Measurements from ENCODE around the gene SRCAP.

Gene SRCAP

DNA sequence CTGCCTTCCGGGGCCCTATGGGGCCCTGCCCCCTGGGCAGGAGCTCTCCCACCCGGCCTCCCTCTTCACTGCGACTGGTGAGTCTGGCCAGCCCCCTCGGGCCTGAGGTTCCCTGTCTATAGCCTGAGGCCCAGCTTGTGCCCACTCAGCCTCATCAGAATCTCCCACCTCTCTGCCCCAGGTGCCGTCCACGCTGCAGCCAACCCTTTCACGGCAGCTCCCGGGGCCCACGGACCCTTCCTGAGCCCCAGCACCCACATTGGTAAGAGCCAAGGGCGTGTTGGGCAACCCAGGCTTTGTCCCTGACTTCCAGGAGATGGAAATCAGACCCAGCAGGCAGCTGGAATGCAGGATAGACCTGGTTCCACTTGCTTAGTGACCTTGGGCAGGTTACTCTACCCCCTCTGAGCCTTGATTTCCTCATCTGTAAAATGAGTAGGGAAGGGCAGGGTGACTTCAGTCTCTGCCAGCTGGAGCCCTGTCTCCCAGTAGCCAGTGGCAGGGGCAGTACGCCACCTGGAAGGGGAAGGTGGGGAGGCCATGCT, 31.5 kb upstream of the SRCAP start:
- H3K9me3 Mint-ChIP-seq, result no peaks in the 10 kb centered on the region
- H3K4me1 Mint-ChIP-seq, result peaks cover 10% of the 10 kb centered on the region
- no peak overlapping the region for H3K27ac Mint-ChIP-seq
- TF ChIP-seq, protein P1, sequence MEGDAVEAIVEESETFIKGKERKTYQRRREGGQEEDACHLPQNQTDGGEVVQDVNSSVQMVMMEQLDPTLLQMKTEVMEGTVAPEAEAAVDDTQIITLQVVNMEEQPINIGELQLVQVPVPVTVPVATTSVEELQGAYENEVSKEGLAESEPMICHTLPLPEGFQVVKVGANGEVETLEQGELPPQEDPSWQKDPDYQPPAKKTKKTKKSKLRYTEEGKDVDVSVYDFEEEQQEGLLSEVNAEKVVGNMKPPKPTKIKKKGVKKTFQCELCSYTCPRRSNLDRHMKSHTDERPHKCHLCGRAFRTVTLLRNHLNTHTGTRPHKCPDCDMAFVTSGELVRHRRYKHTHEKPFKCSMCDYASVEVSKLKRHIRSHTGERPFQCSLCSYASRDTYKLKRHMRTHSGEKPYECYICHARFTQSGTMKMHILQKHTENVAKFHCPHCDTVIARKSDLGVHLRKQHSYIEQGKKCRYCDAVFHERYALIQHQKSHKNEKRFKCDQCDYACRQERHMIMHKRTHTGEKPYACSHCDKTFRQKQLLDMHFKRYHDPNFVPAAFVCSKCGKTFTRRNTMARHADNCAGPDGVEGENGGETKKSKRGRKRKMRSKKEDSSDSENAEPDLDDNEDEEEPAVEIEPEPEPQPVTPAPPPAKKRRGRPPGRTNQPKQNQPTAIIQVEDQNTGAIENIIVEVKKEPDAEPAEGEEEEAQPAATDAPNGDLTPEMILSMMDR (IDR thresholded peaks at IDR 0.05; ENCODE audit: unreplicated experiment in 3 of 3), result no peak
- H3K27me3 Mint-ChIP-seq (ENCODE audit: low read depth), result no peaks in the 10 kb centered on the region
- peaks cover 45% of the 10 kb centered on the region for H3K36me3 Mint-ChIP-seq (ENCODE audit: low read depth)
- no peak overlapping the region for H3K4me3 Mint-ChIP-seq

DNA sequence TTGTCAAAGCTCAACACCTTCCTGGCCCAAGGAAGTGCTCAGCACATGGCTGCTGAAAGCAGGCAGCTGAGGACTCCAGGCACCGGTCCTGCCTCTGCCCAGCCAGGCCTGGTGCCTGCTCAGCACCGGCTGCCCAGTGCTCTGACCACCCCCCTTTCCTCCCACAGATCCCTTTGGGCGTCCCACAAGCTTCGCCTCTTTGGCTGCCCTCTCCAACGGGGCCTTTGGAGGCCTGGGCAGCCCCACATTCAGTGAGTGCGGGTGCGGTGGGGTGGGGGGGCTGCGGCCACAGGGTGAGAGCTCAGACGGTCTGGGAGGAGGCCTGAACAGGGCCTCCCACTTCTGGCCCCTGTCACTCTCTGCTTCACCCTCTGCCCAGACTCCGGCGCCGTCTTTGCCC, 30.6 kb upstream of the SRCAP start:
- peaks cover 4% of the 10 kb centered on the region for H3K4me1 Mint-ChIP-seq
- H3K9me3 Mint-ChIP-seq, result no peaks in the 10 kb centered on the region
- TF ChIP-seq, protein P1 (IDR thresholded peaks at IDR 0.05; ENCODE audit: unreplicated experiment in 3 of 3), result no peak
- H3K4me3 Mint-ChIP-seq, result no peak overlapping the region
- H3K36me3 Mint-ChIP-seq (ENCODE audit: low read depth), result peaks cover 38% of the 10 kb centered on the region
- H3K27me3 Mint-ChIP-seq (ENCODE audit: low read depth), result no peaks in the 10 kb centered on the region
- no peak overlapping the region for H3K27ac Mint-ChIP-seq

GRCh38 chr16:30669026-30669902, 29.7 kb upstream of the SRCAP start:
- Mint-ChIP-seq H3K4me1 (no peaks in the 10 kb centered on the region), H3K4me3 (no peak overlapping the region), H3K9me3 (no peaks in the 10 kb centered on the region), H3K36me3 (ENCODE audit: low read depth) (peaks cover 33% of the 10 kb centered on the region), H3K27me3 (ENCODE audit: low read depth) (no peaks in the 10 kb centered on the region), H3K27ac (no peak overlapping the region)
- TF ChIP-seq, protein P1 (IDR thresholded peaks at IDR 0.05; ENCODE audit: unreplicated experiment in 3 of 3), result no peak

GRCh38 chr16:30669903-30670824, 28.8 kb upstream of the SRCAP start:
- H3K9me3 Mint-ChIP-seq, result no peaks in the 10 kb centered on the region
- peaks cover 28% of the 10 kb centered on the region for H3K36me3 Mint-ChIP-seq (ENCODE audit: low read depth)
- H3K27ac Mint-ChIP-seq, result no peak overlapping the region
- peaks cover under 1% of the 10 kb centered on the region for H3K27me3 Mint-ChIP-seq (ENCODE audit: low read depth)
- H3K4me3 Mint-ChIP-seq, result no peak overlapping the region
- TF ChIP-seq, protein P1 (IDR thresholded peaks at IDR 0.05; ENCODE audit: unreplicated experiment in 3 of 3), result no peak
- H3K4me1 Mint-ChIP-seq, result no peaks in the 10 kb centered on the region

DNA sequence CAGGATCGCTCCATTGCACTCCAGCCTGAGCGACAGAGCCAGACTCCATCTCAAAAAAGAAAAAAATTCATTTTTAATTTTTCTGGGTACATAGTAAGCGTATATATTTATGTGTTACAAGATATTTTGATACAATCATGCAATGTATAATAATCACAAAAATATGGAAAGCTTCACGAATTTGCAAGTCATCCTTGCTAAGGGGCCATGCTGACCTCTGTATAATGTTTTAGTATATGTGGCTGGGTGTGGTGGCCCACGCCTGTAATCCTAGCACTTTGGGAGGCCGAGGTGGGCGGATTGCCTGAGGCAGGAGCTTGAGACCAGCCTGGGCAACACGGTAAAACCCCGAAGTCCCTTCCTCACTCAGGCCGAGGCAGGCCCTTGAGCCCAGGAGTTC, 23.8 kb upstream of the SRCAP start:
- Mint-ChIP-seq H3K27ac (no peak overlapping the region), H3K4me1 (no peaks in the 10 kb centered on the region)

More for the DNA sequence above, 23.8 kb upstream of the SRCAP start:
- Mint-ChIP-seq H3K4me3 (no peak overlapping the region), H3K27me3 (ENCODE audit: low read depth) (peaks cover 9% of the 10 kb centered on the region), H3K9me3 (no peaks in the 10 kb centered on the region), H3K36me3 (ENCODE audit: low read depth) (peaks cover 9% of the 10 kb centered on the region)
- TF ChIP-seq, protein P1 (IDR thresholded peaks at IDR 0.05; ENCODE audit: unreplicated experiment in 3 of 3), result no peak
